NCI-H2081 treated with DMSO at 0.1 percent for 48 hours (cell line): ENCODE measurements around the gene SNX24.

Source experiments
- DNase-seq: peaks from one replicate; lab custom pipeline; 2025; lab: John Stamatoyannopoulos, UW

Gene SNX24

GRCh38 chr5:122919969-122920368, 74.6 kb downstream of the SNX24 start:
- no peak for DNase-seq

- DNase-seq = no peak
Observed at GRCh38 chr5:122921826-122922225, 76.4 kb downstream of the SNX24 start.

- DNase-seq = no peak
Observed at GRCh38 chr5:122924203-122924602, 78.8 kb downstream of the SNX24 start.

GRCh38 chr5:122924719-122925395, 79.4 kb downstream of the SNX24 start:
- no peak for DNase-seq

- no peak for DNase-seq
Observed at GRCh38 chr5:122929001-122929400, 83.6 kb downstream of the SNX24 start.

GRCh38 chr5:122929980-122930379, 84.6 kb downstream of the SNX24 start:
- DNase-seq = no peak

GRCh38 chr5:122933956-122934355, 88.5 kb downstream of the SNX24 start:
- DNase-seq = no peak

GRCh38 chr5:122936088-122936487, 90.7 kb downstream of the SNX24 start:
- DNase-seq = no peak

- no peak for DNase-seq
Observed at GRCh38 chr5:122937914-122938313, 92.5 kb downstream of the SNX24 start.

- no peak for DNase-seq
Observed at GRCh38 chr5:122940890-122941289, 95.5 kb downstream of the SNX24 start.

GRCh38 chr5:122941737-122942136, 96.3 kb downstream of the SNX24 start:
- no peak for DNase-seq

GRCh38 chr5:122942164-122942914, 96.9 kb downstream of the SNX24 start:
- no peak for DNase-seq

- DNase-seq = no peak
Observed at GRCh38 chr5:122943050-122943698, 97.8 kb downstream of the SNX24 start.

GRCh38 chr5:122944051-122944450, 98.6 kb downstream of the SNX24 start:
- DNase-seq = no peak

GRCh38 chr5:122947372-122947771, 102.0 kb downstream of the SNX24 start:
- DNase-seq = no peak

- no peak for DNase-seq
Observed at GRCh38 chr5:122947772-122948171, 102.4 kb downstream of the SNX24 start.

GRCh38 chr5:122948319-122948718, 102.9 kb downstream of the SNX24 start:
- no peak for DNase-seq

GRCh38 chr5:122951658-122952057, 106.2 kb downstream of the SNX24 start:
- DNase-seq = no peak

GRCh38 chr5:122954719-122955118, 109.3 kb downstream of the SNX24 start:
- DNase-seq = no peak

- no peak for DNase-seq
Observed at GRCh38 chr5:122957457-122957856, 112.0 kb downstream of the SNX24 start.

GRCh38 chr5:122959740-122960445, 114.5 kb downstream of the SNX24 start:
- DNase-seq = no peak

- no peak for DNase-seq
Observed at GRCh38 chr5:122963305-122963704, 117.9 kb downstream of the SNX24 start.

- no peak for DNase-seq
Observed at GRCh38 chr5:122965111-122965510, 119.7 kb downstream of the SNX24 start.
